ENCODE results near the gene PLCB4.

PLCB4 gene

GRCh38 chr20:9154464-9155024 lies 85.7 kb downstream of the PLCB4 start:
- no peak for TF ChIP-seq CTCF (IDR thresholded peaks at IDR 0.05; ENCODE audit: low read depth, low read length)
- H3K4me3 ChIP-seq (ENCODE audit: low read depth, low read length), result no peak overlapping the region

- H3K4me3 ChIP-seq (ENCODE audit: low read depth, low read length), result no peak overlapping the region
- no peak for TF ChIP-seq CTCF (IDR thresholded peaks at IDR 0.05; ENCODE audit: low read depth, low read length)
These were observed 87.8 kb downstream of the PLCB4 start for GRCh38 chr20:9156529-9157280.

- no peak for TF ChIP-seq CTCF (IDR thresholded peaks at IDR 0.05; ENCODE audit: low read depth, low read length)
- H3K4me3 ChIP-seq (ENCODE audit: low read depth, low read length), result no peak overlapping the region
These were observed 91.4 kb downstream of the PLCB4 start for GRCh38 chr20:9160331-9160730.

- TF ChIP-seq CTCF (IDR thresholded peaks at IDR 0.05; ENCODE audit: low read depth, low read length), result no peak
These were observed 91.9 kb downstream of the PLCB4 start for GRCh38 chr20:9160757-9161156.

GRCh38 chr20:9161311-9161710 lies 92.4 kb downstream of the PLCB4 start:
- no peak for TF ChIP-seq CTCF (IDR thresholded peaks at IDR 0.05; ENCODE audit: low read depth, low read length)
- H3K4me3 ChIP-seq (ENCODE audit: low read depth, low read length), result no peak overlapping the region

More at GRCh38 chr20:9160757-9161156, 91.9 kb downstream of the PLCB4 start:
- no peak overlapping the region for H3K4me3 ChIP-seq (ENCODE audit: low read depth, low read length)

GRCh38 chr20:9163251-9163650 lies 94.4 kb downstream of the PLCB4 start:
- no peak for TF ChIP-seq CTCF (IDR thresholded peaks at IDR 0.05; ENCODE audit: low read depth, low read length)
- H3K4me3 ChIP-seq (ENCODE audit: low read depth, low read length), result no peak overlapping the region

GRCh38 chr20:9163995-9164394 lies 95.1 kb downstream of the PLCB4 start:
- no peak for TF ChIP-seq CTCF (IDR thresholded peaks at IDR 0.05; ENCODE audit: low read depth, low read length)
- no peak overlapping the region for H3K4me3 ChIP-seq (ENCODE audit: low read depth, low read length)
